HG02798 (cell line): Measurements from ENCODE around the gene RDH5.

ENCODE experiments used
- ATAC-seq: cut with Tn5 transposase; IDR thresholded peaks from one replicate; pipeline ENCODE4 v1.9.1; 2021; ENCODE audit warnings: mild to moderate bottlenecking; ENCODE audit not compliant: unreplicated experiment, poor library complexity

The RDH5 gene

GRCh38 chr12:55708695-55709233 is 11.4 kb upstream of the RDH5 start:
- ATAC-seq = no peak

- ATAC-seq = no peak
Observed at GRCh38 chr12:55711786-55712553, 8.2 kb upstream of the RDH5 start.

GRCh38 chr12:55712700-55713415 is 7.3 kb upstream of the RDH5 start:
- ATAC-seq = no peak

- no peak for ATAC-seq
Observed at GRCh38 chr12:55713721-55714120, 6.5 kb upstream of the RDH5 start.

GRCh38 chr12:55715169-55715764 is 4.9 kb upstream of the RDH5 start:
- ATAC-seq = no peak

- peak; percentile 91 for ATAC-seq
Observed at GRCh38 chr12:55715833-55716581, 4.2 kb upstream of the RDH5 start, which contains the start of gene BLOC1S1. Gene BLOC1S1, plus strand, starts transcription at chr12:55716046. Its CDS starts 6 bp downstream, at chr12:55716052.

- ATAC-seq = no peak
Observed at GRCh38 chr12:55716582-55716957, 3.6 kb upstream of the RDH5 start.

- ATAC-seq = no peak
Observed at GRCh38 chr12:55717011-55718007, 2.9 kb upstream of the RDH5 start.

- ATAC-seq = no peak
Observed at GRCh38 chr12:55718015-55718414, 2.2 kb upstream of the RDH5 start.

GRCh38 chr12:55718624-55719275 is 1.4 kb upstream of the RDH5 start:
- ATAC-seq = no peak

- ATAC-seq = no peak
Observed at GRCh38 chr12:55719371-55719770, 822 bp upstream of the RDH5 start.

GRCh38 chr12:55720894-55721444 is 776 bp downstream of the RDH5 start:
- ATAC-seq = no peak

GRCh38 chr12:55721601-55722213 is 1.5 kb downstream of the RDH5 start:
- ATAC-seq = no peak

GRCh38 chr12:55722948-55723347 is 2.8 kb downstream of the RDH5 start:
- no peak for ATAC-seq

- no peak for ATAC-seq
Observed at GRCh38 chr12:55723516-55724225, 3.5 kb downstream of the RDH5 start.

GRCh38 chr12:55724226-55724939 is 4.2 kb downstream of the RDH5 start:
- ATAC-seq = no peak

GRCh38 chr12:55724940-55725309 is 4.7 kb downstream of the RDH5 start:
- no peak for ATAC-seq
